BLaER1 (cell line): Measurements from ENCODE around the gene SVBP.

Experiments
- H3K27ac ChIP-seq: shearing (Covaris generic); formaldehyde crosslinking; 2 replicates; pipeline ENCODE4 v1.8.1; 2022
- H3K27me3 ChIP-seq: shearing (Covaris generic); formaldehyde crosslinking; 2 replicates; pipeline ENCODE4 v1.8.1; 2022
- H3K36me3 ChIP-seq: shearing (Covaris generic); formaldehyde crosslinking; 2 replicates; pipeline ENCODE4 v1.8.1; 2022
- H3K4me1 ChIP-seq: shearing (Covaris generic); formaldehyde crosslinking; 2 replicates; pipeline ENCODE4 v1.8.1; 2022
- H3K4me2 ChIP-seq: shearing (Covaris generic); formaldehyde crosslinking; 2 replicates; pipeline ENCODE4 v1.8.1; 2022
- H3K4me3 ChIP-seq: shearing (Covaris generic); formaldehyde crosslinking; 2 replicates; pipeline ENCODE4 v1.8.1; 2022
- H3K9ac ChIP-seq: shearing (Covaris generic); formaldehyde crosslinking; 2 replicates; pipeline ENCODE4 v1.8.1; 2022
- H3K9me3 ChIP-seq: shearing (Covaris generic); formaldehyde crosslinking; 2 replicates; pipeline ENCODE4 v1.8.1; 2022
- H4K20me1 ChIP-seq: shearing (Covaris generic); formaldehyde crosslinking; 2 replicates; pipeline ENCODE4 v1.8.1; 2022
- Cebpa-rat ChIP-seq: shearing (Covaris generic); IDR thresholded peaks from 2 replicates; pipeline ENCODE4 v1.8.1; 2022

SVBP gene

DNA sequence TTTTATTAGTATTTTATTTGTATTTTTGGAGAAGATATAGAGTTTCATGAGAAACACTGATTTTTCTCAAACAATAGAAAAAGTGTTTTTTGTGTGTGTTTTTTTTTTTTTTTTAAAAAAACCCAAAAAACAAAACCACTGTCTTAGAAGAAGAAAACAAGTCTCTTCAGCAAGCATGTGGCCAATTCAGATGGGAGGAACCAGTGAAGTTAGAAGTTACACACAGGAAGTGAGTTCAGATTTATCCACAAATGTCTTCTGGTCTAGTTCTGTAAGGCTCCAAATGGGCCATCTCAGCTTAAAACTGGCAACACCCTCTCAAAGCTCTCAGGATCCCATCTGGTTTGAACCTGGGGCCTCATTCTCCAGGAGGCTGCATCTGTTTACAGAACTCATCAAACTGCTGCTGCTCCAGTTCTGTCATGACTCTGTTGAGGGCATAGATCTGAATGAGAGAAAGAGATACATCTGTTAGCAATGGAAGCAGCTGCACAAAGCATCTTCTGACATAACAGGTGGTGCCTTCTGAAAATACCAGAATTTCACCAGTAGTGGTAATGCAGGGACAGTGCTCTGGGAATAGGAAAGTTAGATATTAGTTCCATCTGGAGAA, 10.0 kb downstream of the SVBP start:
- peaks cover 24% of the 10 kb centered on the region for H3K9me3 ChIP-seq
- no peak for TF ChIP-seq Cebpa-rat
- H3K36me3 ChIP-seq: peaks cover 46% of the 10 kb centered on the region
- H3K4me2 ChIP-seq: no peak overlapping the region
- H3K4me1 ChIP-seq: no peaks in the 10 kb centered on the region
- H4K20me1 ChIP-seq: no peaks in the 10 kb centered on the region
- no peaks in the 10 kb centered on the region for H3K27me3 ChIP-seq
- H3K9ac ChIP-seq: no peak overlapping the region
- H3K4me3 ChIP-seq: no peak overlapping the region
- H3K27ac ChIP-seq: no peak overlapping the region

DNA sequence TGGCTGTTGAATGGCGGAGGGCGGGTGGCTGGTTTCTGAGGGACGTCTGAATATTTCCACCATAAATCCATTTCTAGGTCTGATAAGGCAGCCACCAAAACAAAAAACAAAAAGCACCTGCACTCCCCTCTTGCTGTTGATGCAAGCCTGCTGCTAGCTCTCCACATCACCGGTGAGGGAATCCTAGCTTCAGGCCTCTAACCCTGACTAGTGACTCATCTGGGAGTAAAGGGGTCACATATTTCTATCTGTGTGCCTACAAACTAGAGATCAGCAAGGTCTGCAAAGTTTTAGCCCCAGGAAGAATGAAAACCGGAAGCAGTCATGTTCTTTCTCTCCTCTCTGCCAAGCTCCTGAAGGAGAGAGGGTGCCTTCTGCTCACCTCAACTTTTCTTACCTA, 10.6 kb downstream of the SVBP start:
- H3K9me3 ChIP-seq: peaks cover 24% of the 10 kb centered on the region
- no peak overlapping the region for H3K9ac ChIP-seq
- no peak for TF ChIP-seq Cebpa-rat

DNA sequence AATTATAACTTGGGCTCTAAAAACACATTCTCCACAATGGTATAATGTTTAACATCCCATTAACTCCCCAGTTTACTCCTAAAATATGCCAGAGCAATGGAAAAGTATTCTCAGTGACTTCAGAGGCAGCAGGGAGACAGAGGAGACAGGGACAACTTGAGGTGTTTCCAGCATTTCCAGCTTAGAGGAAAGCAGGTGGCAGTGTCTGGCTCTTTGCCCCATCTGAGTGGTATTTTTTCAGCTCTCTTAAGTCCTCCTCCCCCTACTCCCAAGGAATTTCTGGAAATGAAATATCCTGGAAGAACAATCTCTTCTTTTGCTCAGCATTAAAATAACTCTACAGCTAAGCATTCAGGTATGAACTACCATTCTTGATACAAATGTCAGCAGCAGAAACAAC, 11.0 kb downstream of the SVBP start:
- Histone ChIP-seq H3K9ac (no peak overlapping the region), H4K20me1 (no peaks in the 10 kb centered on the region), H3K27me3 (no peaks in the 10 kb centered on the region), H3K36me3 (peaks cover 44% of the 10 kb centered on the region), H3K4me3 (no peak overlapping the region), H3K4me1 (no peaks in the 10 kb centered on the region), H3K9me3 (peaks cover 24% of the 10 kb centered on the region), H3K4me2 (no peak overlapping the region), H3K27ac (no peak overlapping the region)
- no peak for TF ChIP-seq Cebpa-rat

More for the DNA sequence above, 10.6 kb downstream of the SVBP start:
- H3K4me2 ChIP-seq: no peak overlapping the region
- no peaks in the 10 kb centered on the region for H4K20me1 ChIP-seq
- H3K4me3 ChIP-seq: no peak overlapping the region
- H3K27ac ChIP-seq: no peak overlapping the region
- no peaks in the 10 kb centered on the region for H3K4me1 ChIP-seq
- H3K36me3 ChIP-seq: peaks cover 46% of the 10 kb centered on the region
- H3K27me3 ChIP-seq: no peaks in the 10 kb centered on the region

DNA sequence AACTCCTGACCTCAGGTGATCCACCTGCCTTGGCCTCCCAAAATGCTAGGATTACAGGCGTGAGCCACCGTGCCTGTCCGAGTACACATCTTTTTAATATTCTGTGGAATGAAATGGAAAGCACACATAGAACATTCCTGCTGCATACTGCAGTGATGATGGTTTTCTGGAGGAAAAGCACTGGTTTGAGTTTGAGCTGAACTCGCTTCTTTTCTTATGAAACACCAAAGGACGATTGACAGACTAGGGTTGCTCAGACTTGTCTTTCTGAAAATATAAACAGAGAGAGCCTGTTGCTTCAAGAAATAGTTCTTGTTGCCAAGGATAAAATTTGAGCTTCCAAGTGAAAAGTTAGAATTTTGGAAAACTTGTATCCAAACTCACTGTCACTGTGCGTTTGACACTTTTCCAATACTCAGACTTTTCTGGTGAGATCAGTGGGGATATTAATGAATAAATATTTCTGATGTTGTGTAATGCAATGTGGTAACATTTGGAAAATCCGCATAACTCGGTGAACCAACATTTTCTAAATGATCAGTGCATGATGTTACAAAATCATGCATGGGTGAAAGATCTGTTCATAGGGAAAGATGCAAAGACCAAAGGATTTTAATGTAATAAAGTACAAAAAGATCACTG, 15.2 kb downstream of the SVBP start:
- H3K9ac ChIP-seq: no peak overlapping the region
- no peak overlapping the region for H3K4me2 ChIP-seq
- H4K20me1 ChIP-seq: no peaks in the 10 kb centered on the region
- no peak overlapping the region for H3K27ac ChIP-seq
- no peak for TF ChIP-seq Cebpa-rat
- H3K27me3 ChIP-seq: no peaks in the 10 kb centered on the region
- H3K4me3 ChIP-seq: no peak overlapping the region
- peaks cover 24% of the 10 kb centered on the region for H3K9me3 ChIP-seq
- peaks cover 24% of the 10 kb centered on the region for H3K36me3 ChIP-seq
- no peaks in the 10 kb centered on the region for H3K4me1 ChIP-seq

DNA sequence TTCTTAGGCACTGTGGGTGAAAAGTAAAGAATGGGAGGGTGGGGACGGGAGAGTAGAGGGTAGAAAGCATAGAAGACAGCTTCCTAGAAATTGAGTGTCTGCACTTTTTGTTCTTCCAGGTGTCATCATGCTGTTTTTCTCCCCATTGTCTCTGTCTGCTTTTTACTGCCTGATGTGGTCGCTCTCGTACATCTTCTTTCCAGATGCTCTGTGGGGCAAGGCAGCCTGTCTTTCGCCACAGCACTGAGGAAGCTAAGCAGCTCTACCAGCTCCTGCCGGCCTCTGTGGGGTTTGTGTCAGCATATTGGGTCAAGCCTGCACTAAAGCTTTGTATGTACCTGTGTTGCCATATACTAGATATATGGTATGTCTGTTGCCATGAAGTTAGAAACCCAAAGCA, 19.2 kb downstream of the SVBP start:
- Histone ChIP-seq H3K27me3 (no peaks in the 10 kb centered on the region), H3K9me3 (no peaks in the 10 kb centered on the region), H3K4me3 (no peak overlapping the region), H4K20me1 (no peaks in the 10 kb centered on the region), H3K4me1 (no peaks in the 10 kb centered on the region), H3K27ac (no peak overlapping the region), H3K9ac (no peak overlapping the region), H3K4me2 (no peak overlapping the region), H3K36me3 (no peaks in the 10 kb centered on the region)
- TF ChIP-seq Cebpa-rat: no peak

DNA sequence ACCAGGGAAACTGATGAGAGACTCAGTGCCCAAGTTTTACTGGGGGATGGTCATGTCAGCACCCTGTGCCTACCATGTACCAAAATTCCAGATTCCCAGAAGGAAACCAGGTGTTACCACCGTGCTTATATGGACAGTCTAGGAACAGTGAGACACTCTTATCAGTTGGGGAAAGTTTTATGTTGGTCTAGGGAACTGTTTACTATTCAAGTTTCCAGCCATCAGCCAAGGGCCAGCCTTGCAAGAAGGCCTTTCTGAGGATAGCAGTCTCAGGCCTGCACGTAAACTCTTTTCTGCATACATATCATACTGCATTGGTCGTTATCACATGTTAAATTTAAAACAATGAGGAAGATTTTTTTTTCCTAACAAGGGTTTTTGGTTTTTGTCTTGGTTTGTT, 19.8 kb downstream of the SVBP start:
- Histone ChIP-seq H3K4me2 (no peak overlapping the region), H3K9me3 (no peaks in the 10 kb centered on the region), H3K4me3 (no peak overlapping the region), H3K27ac (no peak overlapping the region), H4K20me1 (no peaks in the 10 kb centered on the region), H3K27me3 (no peaks in the 10 kb centered on the region), H3K9ac (no peak overlapping the region), H3K4me1 (no peaks in the 10 kb centered on the region), H3K36me3 (no peaks in the 10 kb centered on the region)
- TF ChIP-seq Cebpa-rat: no peak

DNA sequence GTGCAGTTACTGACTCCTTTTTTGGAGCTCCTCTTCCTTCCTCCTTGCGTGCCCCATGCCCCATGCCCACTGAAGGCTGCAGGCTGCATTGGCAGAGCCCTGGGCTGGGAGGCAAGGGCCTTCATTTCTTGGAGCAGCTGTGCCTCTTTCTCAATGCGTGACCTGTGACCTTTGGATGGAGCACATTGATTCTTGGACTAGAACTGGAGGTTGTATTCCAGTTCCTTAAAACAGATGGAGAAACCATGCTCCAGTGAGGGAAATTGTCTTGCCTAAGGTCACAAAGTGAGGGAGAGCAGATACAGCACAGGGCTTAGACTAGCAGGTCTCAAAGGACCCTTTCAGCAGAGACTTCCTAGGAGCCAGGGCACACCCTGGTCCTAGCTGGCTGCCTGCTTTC, 23.4 kb downstream of the SVBP start:
- H3K9ac ChIP-seq: no peak overlapping the region
- no peak for TF ChIP-seq Cebpa-rat
- no peaks in the 10 kb centered on the region for H4K20me1 ChIP-seq
- no peak overlapping the region for H3K27ac ChIP-seq
- no peaks in the 10 kb centered on the region for H3K27me3 ChIP-seq
- no peaks in the 10 kb centered on the region for H3K36me3 ChIP-seq
- H3K9me3 ChIP-seq: no peaks in the 10 kb centered on the region
- H3K4me1 ChIP-seq: no peaks in the 10 kb centered on the region
- H3K4me2 ChIP-seq: no peak overlapping the region
- no peak overlapping the region for H3K4me3 ChIP-seq

DNA sequence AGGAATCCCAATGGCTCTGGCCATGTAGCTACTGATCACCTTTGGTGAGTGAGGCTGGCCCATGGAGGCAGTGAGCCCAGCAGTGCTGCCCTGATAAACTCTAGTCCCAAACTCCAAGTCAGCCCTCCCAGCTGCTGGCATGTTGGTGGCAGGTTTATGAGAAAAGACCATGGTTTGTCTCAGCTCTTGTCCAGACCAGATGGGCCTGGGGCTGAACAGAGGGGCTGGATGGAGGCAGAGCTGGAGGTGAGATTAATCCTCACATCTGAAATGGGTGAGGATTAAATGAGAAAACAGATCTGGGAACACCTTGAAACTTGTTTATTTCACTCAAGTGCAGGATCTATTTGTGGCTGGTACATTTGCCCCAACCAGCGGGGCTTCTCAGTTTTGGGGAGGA, 29.2 kb downstream of the SVBP start:
- H3K4me3 ChIP-seq: no peak overlapping the region
- no peaks in the 10 kb centered on the region for H3K27me3 ChIP-seq
- no peaks in the 10 kb centered on the region for H3K9me3 ChIP-seq
- no peak for TF ChIP-seq Cebpa-rat
- no peak overlapping the region for H3K9ac ChIP-seq
- H3K4me1 ChIP-seq: peaks cover 18% of the 10 kb centered on the region
- no peak overlapping the region for H3K27ac ChIP-seq
- no peak overlapping the region for H3K4me2 ChIP-seq
- no peaks in the 10 kb centered on the region for H4K20me1 ChIP-seq
- peaks cover 16% of the 10 kb centered on the region; the same call in 1 of the 2 replicates for H3K36me3 ChIP-seq

DNA sequence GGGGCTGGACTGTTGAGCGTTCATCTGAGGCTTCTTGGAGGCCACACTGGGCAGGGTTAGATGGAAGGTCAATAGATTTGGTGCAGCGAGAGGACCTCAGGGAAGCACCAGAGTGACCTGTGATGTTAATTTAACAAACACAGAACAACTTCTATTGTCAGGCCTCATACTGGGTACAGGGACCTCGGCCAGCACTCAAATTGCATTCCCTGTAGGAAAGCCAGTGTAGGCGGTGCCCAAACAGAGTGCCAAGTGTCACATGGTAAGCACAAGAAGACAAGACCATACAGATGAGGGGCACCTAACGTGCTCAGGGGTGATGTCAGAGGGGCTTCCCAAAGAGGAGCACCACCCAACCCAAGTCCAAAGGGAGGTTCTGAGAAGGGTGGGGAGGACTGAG, 31.1 kb downstream of the SVBP start:
- Histone ChIP-seq H3K4me1 (peaks cover 24% of the 10 kb centered on the region), H3K9me3 (no peaks in the 10 kb centered on the region), H3K27ac (no peak overlapping the region), H3K4me2 (peak overlapping the region; percentile 81), H3K9ac (no peak overlapping the region), H3K36me3 (peaks cover 34% of the 10 kb centered on the region), H3K4me3 (no peak overlapping the region), H4K20me1 (no peaks in the 10 kb centered on the region), H3K27me3 (no peaks in the 10 kb centered on the region)
- no peak for TF ChIP-seq Cebpa-rat

DNA sequence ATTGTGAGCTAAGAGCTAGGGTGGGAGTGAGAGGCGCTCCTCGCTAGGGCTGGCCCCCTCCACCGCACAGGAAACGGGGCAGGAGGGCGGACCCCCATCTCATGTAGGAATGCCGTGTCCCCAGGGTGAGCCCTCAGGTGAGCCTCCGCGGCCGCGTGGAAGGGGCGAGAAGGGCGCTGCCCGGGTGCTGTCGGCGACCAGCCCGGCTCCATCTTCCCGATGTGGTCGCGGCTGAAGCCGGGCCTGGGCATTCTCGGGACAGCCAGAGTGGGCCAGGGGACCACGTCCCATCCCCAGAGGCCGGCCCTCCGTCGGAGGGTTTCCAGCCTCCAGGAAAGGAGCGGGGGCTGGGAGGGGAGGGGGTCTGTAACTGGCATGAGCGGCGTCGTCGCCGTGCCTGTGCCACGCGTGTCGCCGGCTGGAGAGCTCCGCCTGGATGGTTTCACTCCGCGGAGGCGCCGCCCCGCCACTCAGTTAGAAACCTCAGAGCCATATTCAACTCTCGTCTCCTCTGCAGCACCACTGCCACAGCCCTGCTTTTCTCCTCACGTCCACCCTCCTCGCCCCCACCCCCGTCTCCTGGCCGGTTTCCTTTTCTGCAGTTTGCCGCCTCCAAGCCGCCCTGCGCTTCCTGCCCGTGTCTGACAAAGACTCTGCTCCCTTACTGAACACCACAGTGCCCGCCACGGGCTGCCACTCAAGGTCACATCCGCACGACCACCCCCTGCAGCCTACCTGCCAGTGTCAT, 32.1 kb downstream of the SVBP start, which contains the start of gene TMEM269:
Gene TMEM269, plus strand, starts transcription at position 46 of the 748 bp plus-strand sequence. CDS start 4,903 bp downstream, outside the sequence.
- Histone ChIP-seq H3K27ac (no peak within 1 kb of the TSS), H3K9me3 (no peaks in the 10 kb centered on the region), H4K20me1 (no peaks in the 10 kb centered on the region), H3K9ac (peak within 1 kb of the TSS; percentile 15; the same call in 1 of the 2 replicates), H3K4me3 (0 out of 2 replicates have a peak within 1 kb of the TSS, but pooled peaks have one; percentile 38), H3K36me3 (peaks cover 44% of the 10 kb centered on the region), H3K4me2 (peak within 1 kb of the TSS; percentile 81), H3K4me1 (peaks cover 24% of the 10 kb centered on the region), H3K27me3 (no peaks in the 10 kb centered on the region)
- no peak for TF ChIP-seq Cebpa-rat
